ENCODE data around the gene PTGES2. TPM values are rescaled to one million over a fixed set of nuclear protein-coding genes. Genes with fewer than 3 reads are reported as not detected.

The PTGES2 gene
- total and polyA plus RNA-seq, 4 donors, result 22.8 to 41.1 (median 31.5) TPM

DNA sequence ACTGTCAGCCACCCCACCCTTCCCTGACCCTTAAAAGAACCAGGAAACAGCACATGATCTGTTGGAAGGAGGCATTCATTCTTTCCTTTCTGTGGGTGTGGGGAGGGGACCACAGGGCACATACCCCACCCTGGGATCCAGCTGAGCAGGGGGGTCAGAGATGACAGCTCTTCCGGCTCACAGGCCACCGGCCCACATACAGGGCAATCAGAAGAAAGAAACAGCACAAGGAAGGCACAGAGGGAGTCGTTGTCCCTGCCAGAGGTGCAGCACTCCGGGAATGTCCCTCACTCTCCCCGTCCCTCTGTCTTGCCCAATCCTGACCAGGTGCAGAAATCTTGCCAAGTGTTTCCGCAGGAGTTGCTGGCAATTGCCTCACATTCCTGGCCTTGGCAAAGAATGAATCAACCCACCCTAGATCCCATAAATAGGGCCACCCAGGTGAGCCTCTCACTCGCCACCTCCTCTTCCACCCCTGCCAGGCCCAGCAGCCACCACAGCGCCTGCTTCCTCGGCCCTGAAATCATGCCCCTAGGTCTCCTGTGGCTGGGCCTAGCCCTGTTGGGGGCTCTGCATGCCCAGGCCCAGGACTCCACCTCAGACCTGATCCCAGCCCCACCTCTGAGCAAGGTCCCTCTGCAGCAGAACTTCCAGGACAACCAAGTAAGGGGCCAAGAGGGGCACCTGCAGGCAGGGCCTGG is 21.6 kb upstream of the PTGES2 start, which contains the start of gene LCN2:
Gene LCN2, plus strand, starts transcription at position 453 of the 701 bp plus-strand sequence. Its CDS starts 73 bp downstream, at position 526.
- Histone ChIP-seq H3K4me1 (ENCODE audit: control insufficient read depth in 4 of 4, insufficient read depth in 4 of 4, low read length in 3 of 4) (peaks cover 8 to 13% (median 10%) of the 10 kb centered on the region in 4 donors), H3K9me3 (ENCODE audit: control insufficient read depth in 4 of 4, low read length in 3 of 4) (no peaks in the 10 kb centered on the region), H3K27me3 (ENCODE audit: control insufficient read depth in 4 of 4, insufficient read depth in 4 of 4, low read length in 3 of 4) (no peaks in the 10 kb centered on the region), H3K27ac (ENCODE audit: low read depth in 1 of 2, low read length in 2 of 2) (peak within 1 kb of the TSS; percentile 15 to 39), H3K9ac (ENCODE audit: low read depth in 1 of 2, low read length in 2 of 2) (no peak within 1 kb of the TSS), H3K4me3 (ENCODE audit: low read depth in 1 of 3, low read length in 3 of 3) (no peak within 1 kb of the TSS), H3K36me3 (ENCODE audit: control insufficient read depth in 4 of 4, insufficient read depth in 3 of 4, low read depth in 1 of 4, low read length in 3 of 4) (no peaks in the 10 kb centered on the region)
- WGBS, result 34% methylated on average over 9 of the region's 9 CpGs
- peak; percentile 52 for TF ChIP-seq NR2F2 (IDR thresholded peaks at IDR 0.05)
- no peak for TF ChIP-seq FOXA2 (IDR thresholded peaks at IDR 0.05)
- peak; percentile 38 to 58 for TF ChIP-seq HNF4A (conservative IDR thresholded peaks at IDR 0.05)
- TF ChIP-seq JUND (IDR thresholded peaks at IDR 0.05), result no peak
- TF ChIP-seq EGR1 (IDR thresholded peaks at IDR 0.05; ENCODE audit: low read depth in 2 of 2), result peak in 1 of 2 donors; percentile 17
- TF ChIP-seq RXRA (IDR thresholded peaks at IDR 0.05), result peak; percentile 60 to 69
- peak; percentile 69 for TF ChIP-seq SP1 (IDR thresholded peaks at IDR 0.05)
- DNase-seq (ENCODE audit: low spot score), result no peak

DNA sequence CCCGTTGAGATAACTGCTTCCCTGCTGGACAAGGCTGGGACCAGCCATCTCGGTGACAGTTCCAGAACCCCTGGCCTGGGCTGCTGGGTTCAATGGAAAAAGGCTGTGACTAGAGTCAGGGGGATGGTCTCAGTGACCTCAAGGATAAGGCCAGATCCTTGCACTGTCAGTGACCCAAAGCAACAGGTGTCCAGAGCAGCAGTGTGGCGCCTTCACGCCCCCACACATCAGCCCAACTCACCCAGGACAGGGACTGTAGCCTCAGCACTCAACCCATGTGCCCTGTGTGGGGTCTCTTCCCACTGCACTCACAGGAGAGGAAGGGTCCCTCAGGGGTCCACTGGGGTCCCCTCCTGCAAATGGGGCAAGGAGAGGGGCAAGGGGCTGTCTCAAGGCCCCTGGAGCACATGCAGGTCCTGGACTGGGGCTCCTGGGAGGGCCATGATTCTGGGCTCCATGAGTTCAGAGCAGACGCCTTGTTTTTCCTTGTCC is 21.0 kb upstream of the PTGES2 start:
- peaks cover 8 to 13% (median 10%) of the 10 kb centered on the region in 4 donors for H3K4me1 ChIP-seq (ENCODE audit: control insufficient read depth in 4 of 4, insufficient read depth in 4 of 4, low read length in 3 of 4)
- no peaks in the 10 kb centered on the region for H3K27me3 ChIP-seq (ENCODE audit: control insufficient read depth in 4 of 4, insufficient read depth in 4 of 4, low read length in 3 of 4)
- H3K9ac ChIP-seq (ENCODE audit: low read depth in 1 of 2, low read length in 2 of 2), result no peak overlapping the region
- H3K27ac ChIP-seq (ENCODE audit: low read depth in 1 of 2, low read length in 2 of 2), result no peak overlapping the region
- no peak for TF ChIP-seq SP1 (IDR thresholded peaks at IDR 0.05)
- TF ChIP-seq FOXA2 (IDR thresholded peaks at IDR 0.05), result no peak
- TF ChIP-seq, protein P1, sequence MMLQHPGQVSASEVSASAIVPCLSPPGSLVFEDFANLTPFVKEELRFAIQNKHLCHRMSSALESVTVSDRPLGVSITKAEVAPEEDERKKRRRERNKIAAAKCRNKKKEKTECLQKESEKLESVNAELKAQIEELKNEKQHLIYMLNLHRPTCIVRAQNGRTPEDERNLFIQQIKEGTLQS (IDR thresholded peaks at IDR 0.05), result no peak
- no peak for TF ChIP-seq GABPA (IDR thresholded peaks at IDR 0.05 in 1 of 2, conservative IDR thresholded peaks at IDR 0.05 in 1 of 2)
- TF ChIP-seq YY1 (IDR thresholded peaks at IDR 0.05), result no peak
- TF ChIP-seq NR2F2 (IDR thresholded peaks at IDR 0.05), result no peak
- TF ChIP-seq, protein P2, sequence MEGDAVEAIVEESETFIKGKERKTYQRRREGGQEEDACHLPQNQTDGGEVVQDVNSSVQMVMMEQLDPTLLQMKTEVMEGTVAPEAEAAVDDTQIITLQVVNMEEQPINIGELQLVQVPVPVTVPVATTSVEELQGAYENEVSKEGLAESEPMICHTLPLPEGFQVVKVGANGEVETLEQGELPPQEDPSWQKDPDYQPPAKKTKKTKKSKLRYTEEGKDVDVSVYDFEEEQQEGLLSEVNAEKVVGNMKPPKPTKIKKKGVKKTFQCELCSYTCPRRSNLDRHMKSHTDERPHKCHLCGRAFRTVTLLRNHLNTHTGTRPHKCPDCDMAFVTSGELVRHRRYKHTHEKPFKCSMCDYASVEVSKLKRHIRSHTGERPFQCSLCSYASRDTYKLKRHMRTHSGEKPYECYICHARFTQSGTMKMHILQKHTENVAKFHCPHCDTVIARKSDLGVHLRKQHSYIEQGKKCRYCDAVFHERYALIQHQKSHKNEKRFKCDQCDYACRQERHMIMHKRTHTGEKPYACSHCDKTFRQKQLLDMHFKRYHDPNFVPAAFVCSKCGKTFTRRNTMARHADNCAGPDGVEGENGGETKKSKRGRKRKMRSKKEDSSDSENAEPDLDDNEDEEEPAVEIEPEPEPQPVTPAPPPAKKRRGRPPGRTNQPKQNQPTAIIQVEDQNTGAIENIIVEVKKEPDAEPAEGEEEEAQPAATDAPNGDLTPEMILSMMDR (IDR thresholded peaks at IDR 0.05; ENCODE audit: low read depth, low read length, missing input control), result no peak
- no peak for TF ChIP-seq RAD21 (IDR thresholded peaks at IDR 0.05)
- TF ChIP-seq, protein P3, sequence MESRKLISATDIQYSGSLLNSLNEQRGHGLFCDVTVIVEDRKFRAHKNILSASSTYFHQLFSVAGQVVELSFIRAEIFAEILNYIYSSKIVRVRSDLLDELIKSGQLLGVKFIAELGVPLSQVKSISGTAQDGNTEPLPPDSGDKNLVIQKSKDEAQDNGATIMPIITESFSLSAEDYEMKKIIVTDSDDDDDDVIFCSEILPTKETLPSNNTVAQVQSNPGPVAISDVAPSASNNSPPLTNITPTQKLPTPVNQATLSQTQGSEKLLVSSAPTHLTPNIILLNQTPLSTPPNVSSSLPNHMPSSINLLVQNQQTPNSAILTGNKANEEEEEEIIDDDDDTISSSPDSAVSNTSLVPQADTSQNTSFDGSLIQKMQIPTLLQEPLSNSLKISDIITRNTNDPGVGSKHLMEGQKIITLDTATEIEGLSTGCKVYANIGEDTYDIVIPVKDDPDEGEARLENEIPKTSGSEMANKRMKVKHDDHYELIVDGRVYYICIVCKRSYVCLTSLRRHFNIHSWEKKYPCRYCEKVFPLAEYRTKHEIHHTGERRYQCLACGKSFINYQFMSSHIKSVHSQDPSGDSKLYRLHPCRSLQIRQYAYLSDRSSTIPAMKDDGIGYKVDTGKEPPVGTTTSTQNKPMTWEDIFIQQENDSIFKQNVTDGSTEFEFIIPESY (IDR thresholded peaks at IDR 0.05), result no peak
- TF ChIP-seq TAF1 (conservative IDR thresholded peaks at IDR 0.05), result no peak
- no peak for TF ChIP-seq JUND (IDR thresholded peaks at IDR 0.05)
- TF ChIP-seq EGR1 (IDR thresholded peaks at IDR 0.05; ENCODE audit: low read depth in 2 of 2), result no peak
- TF ChIP-seq, protein P4, sequence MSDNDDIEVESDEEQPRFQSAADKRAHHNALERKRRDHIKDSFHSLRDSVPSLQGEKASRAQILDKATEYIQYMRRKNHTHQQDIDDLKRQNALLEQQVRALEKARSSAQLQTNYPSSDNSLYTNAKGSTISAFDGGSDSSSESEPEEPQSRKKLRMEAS (IDR thresholded peaks at IDR 0.05), result no peak
- TF ChIP-seq FOXA1 (IDR thresholded peaks at IDR 0.05), result no peak
- no peak for TF ChIP-seq RXRA (IDR thresholded peaks at IDR 0.05)
- no peak for TF ChIP-seq HNF4A (conservative IDR thresholded peaks at IDR 0.05)
- TF ChIP-seq, protein P5, sequence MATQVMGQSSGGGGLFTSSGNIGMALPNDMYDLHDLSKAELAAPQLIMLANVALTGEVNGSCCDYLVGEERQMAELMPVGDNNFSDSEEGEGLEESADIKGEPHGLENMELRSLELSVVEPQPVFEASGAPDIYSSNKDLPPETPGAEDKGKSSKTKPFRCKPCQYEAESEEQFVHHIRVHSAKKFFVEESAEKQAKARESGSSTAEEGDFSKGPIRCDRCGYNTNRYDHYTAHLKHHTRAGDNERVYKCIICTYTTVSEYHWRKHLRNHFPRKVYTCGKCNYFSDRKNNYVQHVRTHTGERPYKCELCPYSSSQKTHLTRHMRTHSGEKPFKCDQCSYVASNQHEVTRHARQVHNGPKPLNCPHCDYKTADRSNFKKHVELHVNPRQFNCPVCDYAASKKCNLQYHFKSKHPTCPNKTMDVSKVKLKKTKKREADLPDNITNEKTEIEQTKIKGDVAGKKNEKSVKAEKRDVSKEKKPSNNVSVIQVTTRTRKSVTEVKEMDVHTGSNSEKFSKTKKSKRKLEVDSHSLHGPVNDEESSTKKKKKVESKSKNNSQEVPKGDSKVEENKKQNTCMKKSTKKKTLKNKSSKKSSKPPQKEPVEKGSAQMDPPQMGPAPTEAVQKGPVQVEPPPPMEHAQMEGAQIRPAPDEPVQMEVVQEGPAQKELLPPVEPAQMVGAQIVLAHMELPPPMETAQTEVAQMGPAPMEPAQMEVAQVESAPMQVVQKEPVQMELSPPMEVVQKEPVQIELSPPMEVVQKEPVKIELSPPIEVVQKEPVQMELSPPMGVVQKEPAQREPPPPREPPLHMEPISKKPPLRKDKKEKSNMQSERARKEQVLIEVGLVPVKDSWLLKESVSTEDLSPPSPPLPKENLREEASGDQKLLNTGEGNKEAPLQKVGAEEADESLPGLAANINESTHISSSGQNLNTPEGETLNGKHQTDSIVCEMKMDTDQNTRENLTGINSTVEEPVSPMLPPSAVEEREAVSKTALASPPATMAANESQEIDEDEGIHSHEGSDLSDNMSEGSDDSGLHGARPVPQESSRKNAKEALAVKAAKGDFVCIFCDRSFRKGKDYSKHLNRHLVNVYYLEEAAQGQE (IDR thresholded peaks at IDR 0.05), result no peak
- H3K36me3 ChIP-seq (ENCODE audit: control insufficient read depth in 4 of 4, insufficient read depth in 3 of 4, low read depth in 1 of 4, low read length in 3 of 4), result no peaks in the 10 kb centered on the region
- H3K4me3 ChIP-seq (ENCODE audit: low read depth in 1 of 3, low read length in 3 of 3), result no peak overlapping the region
- WGBS, result 89% methylated on average over 5 of the region's 5 CpGs
- no peaks in the 10 kb centered on the region for H3K9me3 ChIP-seq (ENCODE audit: control insufficient read depth in 4 of 4, low read length in 3 of 4)
- no peak for DNase-seq (ENCODE audit: low spot score)
